Measurements from ENCODE around the gene ZNF839. TPM values are rescaled to one million over a fixed set of nuclear protein-coding genes. Genes with fewer than 3 reads are reported as not detected.

The ZNF839 gene
- total RNA-seq, 1 donor: 12.5 TPM

DNA sequence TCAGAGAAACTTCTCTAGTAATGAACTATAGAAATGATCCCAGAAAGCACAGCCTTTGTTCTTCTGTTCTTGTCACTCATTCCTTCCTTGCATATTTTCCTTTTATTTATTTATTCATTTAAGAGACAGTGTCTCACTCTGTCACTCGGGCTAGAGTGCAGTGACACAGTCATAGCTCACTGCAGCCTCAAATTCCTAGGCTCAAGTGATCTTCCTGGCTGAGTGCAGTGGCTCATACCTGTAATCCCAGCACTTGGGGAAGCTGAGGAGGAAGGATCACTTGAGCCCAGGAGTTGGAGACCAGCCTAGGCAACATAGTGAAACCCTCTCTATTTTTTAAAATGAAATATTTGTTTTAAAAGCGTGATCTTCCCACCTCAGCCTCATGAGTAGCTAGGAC, 54.7 kb downstream of the ZNF839 start:
- Histone ChIP-seq H3K27me3 (ENCODE audit: insufficient read depth, low read length) (no peaks in the 10 kb centered on the region), H3K9me3 (ENCODE audit: low read depth, low read length) (no peaks in the 10 kb centered on the region), H3K4me1 (ENCODE audit: insufficient read depth, low read length) (peaks cover 21% of the 10 kb centered on the region), H3K4me3 (ENCODE audit: low read length) (no peak overlapping the region)

DNA sequence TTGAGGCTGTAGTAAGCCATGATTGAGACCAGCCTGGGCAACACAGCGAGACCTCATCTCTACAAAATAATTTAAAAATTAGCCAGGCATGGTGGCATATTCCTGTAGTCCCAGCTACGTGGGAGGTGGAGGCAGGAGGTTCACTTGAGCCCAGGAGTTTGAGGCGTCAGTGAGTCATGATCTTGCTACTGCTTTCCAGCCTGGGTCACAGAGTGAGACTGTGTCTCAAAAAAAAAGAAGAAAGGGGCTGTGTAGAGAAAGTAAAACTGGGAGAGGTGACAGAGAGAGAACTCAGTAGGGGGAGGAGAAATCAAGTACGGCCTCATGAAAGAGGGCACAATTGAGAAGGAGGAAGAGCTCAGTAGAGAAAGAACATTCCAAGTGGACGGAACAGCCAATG, 55.6 kb downstream of the ZNF839 start:
- no peaks in the 10 kb centered on the region for H3K27me3 ChIP-seq (ENCODE audit: insufficient read depth, low read length)
- no peak overlapping the region for H3K4me3 ChIP-seq (ENCODE audit: low read length)
- H3K4me1 ChIP-seq (ENCODE audit: insufficient read depth, low read length): peaks cover 14% of the 10 kb centered on the region
- H3K9me3 ChIP-seq (ENCODE audit: low read depth, low read length): no peaks in the 10 kb centered on the region

DNA sequence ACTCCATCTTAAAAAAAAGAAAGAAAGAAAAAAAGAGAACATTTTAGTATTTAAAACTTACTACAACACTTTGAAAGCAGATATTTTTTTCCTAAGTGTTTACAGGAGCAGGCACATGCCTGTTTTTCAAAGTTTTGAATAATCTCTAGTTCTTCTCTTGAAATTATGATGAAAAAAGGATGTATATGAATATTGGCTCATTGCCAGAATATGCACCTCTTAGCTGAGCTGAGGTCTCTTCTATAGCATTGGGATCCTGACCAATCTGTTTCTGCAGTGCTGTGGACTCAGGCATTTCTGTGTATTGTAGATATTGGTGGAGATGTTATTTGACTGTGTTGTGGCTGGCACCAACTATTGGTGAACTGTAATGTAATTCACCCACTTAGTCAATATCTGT, 58.1 kb downstream of the ZNF839 start:
- no peak overlapping the region for H3K4me3 ChIP-seq (ENCODE audit: low read length)
- no peaks in the 10 kb centered on the region for H3K4me1 ChIP-seq (ENCODE audit: insufficient read depth, low read length)
- no peaks in the 10 kb centered on the region for H3K27me3 ChIP-seq (ENCODE audit: insufficient read depth, low read length)
- H3K9me3 ChIP-seq (ENCODE audit: low read depth, low read length): no peaks in the 10 kb centered on the region

DNA sequence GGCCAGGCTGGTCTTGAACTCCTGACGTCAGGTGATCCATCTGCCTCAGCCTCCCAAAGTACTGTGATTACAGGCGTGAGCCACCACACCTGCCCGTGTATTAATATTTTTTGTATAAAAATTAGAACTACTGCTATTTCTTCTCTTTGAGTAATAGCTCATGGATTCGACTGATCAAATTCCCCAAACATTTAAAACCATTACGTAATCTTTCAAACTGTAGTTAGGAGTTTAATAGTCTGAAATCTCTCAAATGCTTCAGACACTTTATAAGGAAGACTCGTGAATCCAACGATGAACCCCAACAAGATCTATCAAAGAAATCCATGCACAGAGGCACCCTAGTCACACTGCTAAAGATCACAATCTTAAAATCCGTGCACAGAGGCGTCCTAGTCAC, 59.3 kb downstream of the ZNF839 start:
- no peak overlapping the region for H3K4me3 ChIP-seq (ENCODE audit: low read length)
- H3K9me3 ChIP-seq (ENCODE audit: low read depth, low read length): no peaks in the 10 kb centered on the region
- no peaks in the 10 kb centered on the region for H3K4me1 ChIP-seq (ENCODE audit: insufficient read depth, low read length)

DNA sequence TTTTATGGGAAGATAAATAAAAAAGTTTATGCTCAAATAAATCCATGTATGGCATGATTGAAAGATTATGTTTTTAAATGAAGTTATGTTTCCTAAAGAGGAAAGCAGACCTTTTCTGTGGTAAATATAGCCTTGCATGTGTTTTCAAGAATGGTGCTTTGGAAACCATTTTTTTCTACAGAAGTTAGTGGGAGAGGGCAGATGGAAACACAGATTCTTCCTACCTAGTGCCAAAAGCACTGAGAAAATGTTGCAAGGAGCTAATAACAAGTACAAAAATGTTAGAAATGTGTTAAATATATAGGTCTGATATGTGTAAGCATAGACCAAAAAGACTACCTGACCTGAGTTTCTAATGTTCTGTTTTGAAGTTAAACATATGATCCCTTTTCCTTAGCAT, 67.5 kb downstream of the ZNF839 start:
- H3K9me3 ChIP-seq (ENCODE audit: low read depth, low read length): no peaks in the 10 kb centered on the region
- H3K4me1 ChIP-seq (ENCODE audit: insufficient read depth, low read length): peaks cover 9% of the 10 kb centered on the region
- no peak overlapping the region for H3K4me3 ChIP-seq (ENCODE audit: low read length)
- no peaks in the 10 kb centered on the region for H3K27me3 ChIP-seq (ENCODE audit: insufficient read depth, low read length)

More for the DNA sequence above, 59.3 kb downstream of the ZNF839 start:
- no peaks in the 10 kb centered on the region for H3K27me3 ChIP-seq (ENCODE audit: insufficient read depth, low read length)

DNA sequence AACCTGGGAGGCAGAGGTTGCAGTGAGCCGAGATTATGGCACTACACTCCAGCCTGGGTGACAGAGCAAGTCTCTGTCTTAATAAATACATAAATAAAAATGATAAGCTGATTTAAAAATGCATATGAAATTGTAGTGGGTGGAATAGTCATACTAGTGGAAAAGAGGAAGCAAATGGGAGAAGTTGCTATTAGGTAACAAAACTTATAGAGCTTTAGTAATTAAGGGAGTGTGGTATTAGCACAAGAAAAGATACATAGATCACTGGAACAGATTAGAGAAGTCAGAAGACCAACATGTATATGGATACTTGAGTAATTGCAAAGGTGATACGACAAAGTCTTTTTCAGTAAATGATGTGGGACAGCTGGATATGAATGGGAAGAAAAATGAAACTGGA, 69.7 kb downstream of the ZNF839 start:
- Histone ChIP-seq H3K4me3 (ENCODE audit: low read length) (no peak overlapping the region), H3K9me3 (ENCODE audit: low read depth, low read length) (no peaks in the 10 kb centered on the region)

DNA sequence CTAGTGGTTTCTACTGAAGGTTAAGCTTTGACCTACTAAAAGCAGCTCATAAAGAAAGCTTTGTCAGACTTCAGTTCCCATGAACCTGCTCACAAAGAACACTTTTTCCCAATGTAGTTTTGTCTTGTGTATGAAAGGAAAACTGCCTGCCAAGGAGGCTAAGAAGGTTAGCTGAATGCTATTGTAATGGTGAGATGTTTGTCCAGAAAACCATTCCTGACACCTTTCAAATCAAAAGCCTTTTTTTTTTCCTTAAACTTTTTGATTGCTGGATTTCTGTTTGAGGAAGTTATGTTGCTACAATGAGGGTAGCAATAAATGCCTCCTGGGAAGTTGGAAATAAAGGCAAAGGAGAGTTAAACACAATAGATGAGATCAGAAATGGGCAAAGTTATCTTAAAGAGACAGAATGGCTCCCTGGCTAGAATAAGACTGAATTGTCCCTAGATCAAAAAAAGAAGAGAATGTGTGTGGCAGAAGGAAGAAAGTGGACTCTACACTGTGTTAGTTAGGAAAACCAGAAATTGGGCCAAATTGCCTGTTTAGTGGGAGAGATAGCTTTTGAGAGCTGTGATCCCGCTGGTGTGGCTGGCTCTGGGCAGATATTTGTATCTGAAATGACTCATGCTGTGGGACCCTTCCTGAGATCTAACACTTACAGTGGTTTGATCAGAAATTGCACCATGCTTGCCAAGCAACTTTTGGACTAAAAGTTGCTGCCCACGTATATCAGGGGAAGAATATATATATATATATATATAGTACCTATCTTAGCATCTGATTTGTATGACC, 70.7 kb downstream of the ZNF839 start:
- no peak overlapping the region for H3K4me3 ChIP-seq (ENCODE audit: low read length)
- no peaks in the 10 kb centered on the region for H3K27me3 ChIP-seq (ENCODE audit: insufficient read depth, low read length)
- no peaks in the 10 kb centered on the region for H3K9me3 ChIP-seq (ENCODE audit: low read depth, low read length)

More for the DNA sequence above, 69.7 kb downstream of the ZNF839 start:
- Histone ChIP-seq H3K4me1 (ENCODE audit: insufficient read depth, low read length) (peaks cover 12% of the 10 kb centered on the region), H3K27me3 (ENCODE audit: insufficient read depth, low read length) (no peaks in the 10 kb centered on the region)

More for the DNA sequence above, 70.7 kb downstream of the ZNF839 start:
- H3K4me1 ChIP-seq (ENCODE audit: insufficient read depth, low read length): peaks cover 21% of the 10 kb centered on the region

Other genes starting within 250 kb of the ZNF839 start
- gene HSP90AA1, start 232.7 kb upstream of the ZNF839 start, total RNA-seq: 382 TPM
- gene WDR20, start 179.8 kb upstream of the ZNF839 start, total RNA-seq: 30.0 TPM
- 2.2 TPM for gene MOK, start 14.6 kb upstream of the ZNF839 start, total RNA-seq
- gene CINP, start 43.1 kb downstream of the ZNF839 start, total RNA-seq: 20.6 TPM
- 2.7 TPM for gene TECPR2, start 43.2 kb downstream of the ZNF839 start, total RNA-seq
- gene ANKRD9, start 190.0 kb downstream of the ZNF839 start, total RNA-seq: 12.4 TPM

Measured in mononuclear cell (primary cell).